GM12878 (cell line): Measurements from ENCODE around the gene ARHGAP15. TPM values are rescaled to one million over a fixed set of nuclear protein-coding genes. Genes with fewer than 3 reads are reported as not detected.

Source experiments
- ATAC-seq: fragments of 200-7000 bp; cut with Tn5 transposase; 3 replicates; pipeline ENCODE4 v1.9.1; 2020; ENCODE audit warnings: mild to moderate bottlenecking, moderate library complexity
- BruUV-seq: library from RNA; stranded (reverse); fragments of 400-500 nt; replicated peaks from 2 replicates; lab custom pipeline; 2021; lab: Mats Ljungman, UMichigan
- CTCF ChIA-PET: fragments of 300-600 bp; sonication (Branson Sonifier 250); formaldehyde crosslinking; extraction: SDS; loops from one replicate; lab custom pipeline; 2021; ENCODE audit warnings: inconsistent platforms; lab: Yijun Ruan, JAX
- POLR2A ChIA-PET: fragments of 350-600 bp; formaldehyde crosslinking; extraction: SDS; loops from one replicate; lab custom pipeline; 2021; ENCODE audit warnings: inconsistent platforms; lab: Charles Lee
- RAD21 ChIA-PET: fragments of 300-600 bp; sonication (Branson Sonifier 250); formaldehyde crosslinking; loops from one replicate; lab custom pipeline; 2023; ENCODE audit warnings: antibody characterized with exemption; ENCODE audit not compliant: unreplicated experiment; lab: Charles Lee
- SMC1A ChIA-PET: fragments of 300-600 bp; sonication (Branson Sonifier 250); formaldehyde crosslinking; loops from one replicate; lab custom pipeline; 2023; ENCODE audit not compliant: unreplicated experiment, uncharacterized antibody; lab: Charles Lee
- DNase-seq: peaks from one replicate; pipeline ENCODE4 v3.0.0-alpha.2; 2011; ENCODE audit warnings: low read depth, low spot score
- FAIRE-seq: peaks from 3 replicates; lab custom pipeline; 2011; peaks lifted over from hg19 to GRCh38; lab: Jason Lieb, UNC
- H2AFZ ChIP-seq: 2 replicates; pipeline ENCODE4 v1.6.0; 2011; ENCODE audit warnings: low read depth, low read length, control low read depth; ENCODE audit not compliant: control insufficient read depth
- H3K27ac ChIP-seq: 2 replicates; pipeline ENCODE4 v1.5.1; 2011; ENCODE audit warnings: control low read depth; ENCODE audit not compliant: control insufficient read depth, insufficient read depth
- H3K27me3 ChIP-seq, 2 experiments: replicated peaks in 1 of 2; 2 replicates each; pipeline versions ENCODE4 v1.6.0 to v1.6.1; 2011; ENCODE audit warnings: low read length in 1 of 2; ENCODE audit not compliant: control insufficient read depth in 2 of 2, insufficient read depth in 2 of 2
- H3K36me3 ChIP-seq, 2 experiments: 2 replicates each; pipeline ENCODE4 v1.5.1; 2011; ENCODE audit warnings: low read length in 1 of 2; ENCODE audit not compliant: control insufficient read depth in 2 of 2, insufficient read depth in 2 of 2
- H3K4me1 ChIP-seq: 2 replicates; pipeline ENCODE4 v1.6.1; 2011; ENCODE audit warnings: mild to moderate bottlenecking, low read length, moderate library complexity, mixed read lengths; ENCODE audit not compliant: control insufficient read depth, insufficient read depth
- H3K4me2 ChIP-seq: 2 replicates; pipeline ENCODE4 v1.6.0; 2011; ENCODE audit warnings: control low read depth; ENCODE audit not compliant: control insufficient read depth, insufficient read depth
- H3K4me3 ChIP-seq: fragments of 200-600 bp; sonication (generic); 2 replicates; pipeline ENCODE4 v1.5.1; 2016
- H3K79me2 ChIP-seq: 2 replicates; pipeline ENCODE4 v1.6.0; 2011; ENCODE audit warnings: low read length; ENCODE audit not compliant: control insufficient read depth, insufficient read depth
- H3K9ac ChIP-seq: 2 replicates; pipeline ENCODE4 v1.8.0; 2011; ENCODE audit warnings: low read length, control low read depth, mixed read lengths; ENCODE audit not compliant: control insufficient read depth, insufficient read depth
- H3K9me3 ChIP-seq: replicated peaks from 3 replicates; pipeline ENCODE4 v1.5.1; 2011; ENCODE audit warnings: mild to moderate bottlenecking, low read length; ENCODE audit not compliant: control insufficient read depth, insufficient read depth
- H4K20me1 ChIP-seq: 2 replicates; pipeline ENCODE4 v1.6.0; 2011; ENCODE audit not compliant: control insufficient read depth, insufficient read depth
- BACH1 ChIP-seq: fragments of 450-650 bp; IDR thresholded peaks from 2 replicates; pipeline ENCODE4 v1.6.1; 2017; ENCODE audit warnings: mild to moderate bottlenecking, borderline replicate concordance
- CBX5 ChIP-seq: sonication (generic); IDR thresholded peaks from 2 replicates; pipeline ENCODE4 v1.6.1; 2016; ENCODE audit warnings: low read depth, moderate library complexity, mild to moderate bottlenecking, inconsistent platforms
- DPF2 ChIP-seq: fragments of 450-650 bp; IDR thresholded peaks from 2 replicates; pipeline ENCODE4 v1.6.1; 2017; ENCODE audit warnings: mild to moderate bottlenecking
- FOXK2 ChIP-seq: fragments of 450-650 bp; IDR thresholded peaks from 2 replicates; pipeline ENCODE4 v1.6.1; 2017; ENCODE audit warnings: mild to moderate bottlenecking, moderate library complexity
- KAT2A ChIP-seq: conservative IDR thresholded peaks from 2 replicates; pipeline ENCODE4 v1.6.1; 2011; ENCODE audit warnings: low read depth, low read length; ENCODE audit not compliant: control insufficient read depth
- NRF1 ChIP-seq: conservative IDR thresholded peaks from 2 replicates; pipeline ENCODE4 v1.6.1; 2011; ENCODE audit warnings: mild to moderate bottlenecking, low read depth, low read length, improper control_type of control experiment
- SMAD5 ChIP-seq: IDR thresholded peaks from 2 replicates; pipeline ENCODE4 v1.6.1; 2016; ENCODE audit warnings: antibody characterized with exemption, low read depth
- SMC3 ChIP-seq: IDR thresholded peaks from 2 replicates; pipeline ENCODE4 v1.6.1; 2011; ENCODE audit warnings: low read length, improper control_type of control experiment, borderline replicate concordance
- STAT1 ChIP-seq: fragments of 450-650 bp; conservative IDR thresholded peaks from 2 replicates; pipeline ENCODE4 v1.6.1; 2014; ENCODE audit warnings: antibody characterized with exemption, mild to moderate bottlenecking
- SUPT20H ChIP-seq: IDR thresholded peaks from 2 replicates; pipeline ENCODE4 v1.6.1; 2011; ENCODE audit warnings: low read depth, mild to moderate bottlenecking, low read length, moderate library complexity, borderline replicate concordance; ENCODE audit not compliant: control insufficient read depth
- TBL1XR1 ChIP-seq: IDR thresholded peaks from 2 replicates; pipeline ENCODE4 v1.6.1; 2012; ENCODE audit warnings: low read depth, low read length, improper control_type of control experiment
- YBX1 ChIP-seq: fragments of 450-650 bp; IDR thresholded peaks from 2 replicates; pipeline ENCODE4 v1.6.1; 2016; ENCODE audit warnings: antibody characterized with exemption
- ZNF622 ChIP-seq: fragments of 450-650 bp; IDR thresholded peaks from 2 replicates; pipeline ENCODE4 v1.6.1; 2017; ENCODE audit warnings: mild to moderate bottlenecking, inconsistent platforms
- WGBS: methylation state at CpG from one replicate; pipeline ENCODE4 v1.1.6; 2016; ENCODE audit warnings: low lambda C conversion rate; ENCODE audit not compliant: insufficient replicate concordance, insufficient coverage; ENCODE audit errors: missing lambda C conversion rate; 5-methylcytosine and 5-hydroxymethylcytosine counted together
- in situ Hi-C: fragments of 300-500 bp; cut with MboI; formaldehyde crosslinking; loops from 9 replicates; pipeline ENCODE4 v1.14.3; 2018; ENCODE audit warnings: mixed read lengths
- intact Hi-C: fragments of 100-400 bp; cut with micrococcal nuclease; formaldehyde crosslinking; loops from one replicate; pipeline ENCODE4 v1.14.2; 2022; ENCODE audit not compliant: unreplicated experiment
- polyA plus RNA-seq, 11 experiments: library from polyadenylated mRNA; depleted of rRNA in 4 of 11; unstranded in 6 of 11; stranded (reverse) in 5 of 11; fragments of >200 nt; fragmentation: Nextera tagmentation in 4 of 11; fragmentation: Illumina TruSeq in 1 of 11; extraction: Ambion mirVana in 4 of 11; extraction: Trizol in 1 of 11; gene quantifications; 1 replicate in 1 of 11; 2 replicates in 10 of 11; pipeline versions ENCODE4 v1.2.1 to v1.2.3, GENCODE V29; 2011 to 2016; ENCODE audit warnings: inconsistent platforms in 2 of 11, missing spikeins in 2 of 11, low read depth in 1 of 11
- total RNA-seq, 4 experiments: library from RNA; depleted of rRNA in 3 of 4; stranded (reverse); fragments of >200 nt in 3 of 4; fragmentation: Illumina TruSeq in 1 of 4; extraction: Trizol in 1 of 4; gene quantifications; 2 replicates each; pipeline versions ENCODE4 v1.2.1 to v1.2.3, GENCODE V29; 2013 to 2021
- TF ChIP-seq, protein P1 (sequence below): IDR thresholded peaks from 2 replicates; pipeline ENCODE4 v1.6.1; 2012; ENCODE audit warnings: low read depth, low read length, improper control_type of control experiment
- TF ChIP-seq, protein P2 (sequence below): fragments of 450-650 bp; IDR thresholded peaks from 2 replicates; pipeline ENCODE4 v1.6.1; 2017; ENCODE audit warnings: low read depth, mild to moderate bottlenecking, moderate library complexity

The ARHGAP15 gene
- total and polyA plus RNA-seq, 10 of the 15 experiments (the other 5 are each of a cell fraction or from before 2014, with no cell fraction given) = 38.0 to 92.6 (median 66.7) TPM

DNA sequence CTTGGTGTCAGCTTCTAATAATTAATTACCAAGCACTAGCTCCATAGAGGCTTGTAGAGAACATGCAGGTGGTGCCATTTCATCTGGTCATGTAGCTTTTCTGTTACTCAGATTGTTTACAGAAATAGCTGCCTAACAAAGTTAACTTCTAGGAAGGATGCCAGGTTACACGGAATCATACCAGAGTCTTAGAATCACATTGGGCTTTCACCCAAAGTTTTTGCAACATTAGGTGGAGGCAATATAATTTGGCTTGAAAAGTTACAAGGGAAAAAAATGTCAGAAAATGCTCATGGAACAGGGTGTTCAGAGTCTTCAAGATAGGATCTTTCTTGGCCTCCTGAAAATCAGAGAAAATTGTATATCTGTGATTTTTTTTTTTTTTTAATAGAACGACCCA is 135.6 kb downstream of the ARHGAP15 start:
- CTCF ChIA-PET = interaction anchor here (0.7 to 4.2 kb wide), 12 partner anchors 9 to 230 kb away, joined by 3 to 19 read pairs (median 6); no protein-coding TSS in a partner anchor
- SMC1A ChIA-PET = interaction anchor here (0.6 to 2.2 kb wide), 7 partner anchors 10 to 154 kb away, joined by 3 to 6 read pairs (median 3); no protein-coding TSS in a partner anchor
- in situ Hi-C loops = no loop called here
- no peaks in the 10 kb centered on the region for H3K79me2 ChIP-seq
- TF ChIP-seq SMC3 = no peak
- no peak for TF ChIP-seq ZNF622
- no peak for TF ChIP-seq FOXK2
- no peak for TF ChIP-seq STAT1
- no peak for TF ChIP-seq TBL1XR1
- TF ChIP-seq, protein P1, sequence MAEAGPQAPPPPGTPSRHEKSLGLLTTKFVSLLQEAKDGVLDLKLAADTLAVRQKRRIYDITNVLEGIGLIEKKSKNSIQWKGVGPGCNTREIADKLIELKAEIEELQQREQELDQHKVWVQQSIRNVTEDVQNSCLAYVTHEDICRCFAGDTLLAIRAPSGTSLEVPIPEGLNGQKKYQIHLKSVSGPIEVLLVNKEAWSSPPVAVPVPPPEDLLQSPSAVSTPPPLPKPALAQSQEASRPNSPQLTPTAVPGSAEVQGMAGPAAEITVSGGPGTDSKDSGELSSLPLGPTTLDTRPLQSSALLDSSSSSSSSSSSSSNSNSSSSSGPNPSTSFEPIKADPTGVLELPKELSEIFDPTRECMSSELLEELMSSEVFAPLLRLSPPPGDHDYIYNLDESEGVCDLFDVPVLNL = no peak
- TF ChIP-seq CBX5 = no peak
- TF ChIP-seq NRF1 = no peak
- TF ChIP-seq BACH1 = no peak
- no peak for TF ChIP-seq SUPT20H
- no peak for TF ChIP-seq DPF2
- no peak for TF ChIP-seq YBX1
- TF ChIP-seq, protein P2, sequence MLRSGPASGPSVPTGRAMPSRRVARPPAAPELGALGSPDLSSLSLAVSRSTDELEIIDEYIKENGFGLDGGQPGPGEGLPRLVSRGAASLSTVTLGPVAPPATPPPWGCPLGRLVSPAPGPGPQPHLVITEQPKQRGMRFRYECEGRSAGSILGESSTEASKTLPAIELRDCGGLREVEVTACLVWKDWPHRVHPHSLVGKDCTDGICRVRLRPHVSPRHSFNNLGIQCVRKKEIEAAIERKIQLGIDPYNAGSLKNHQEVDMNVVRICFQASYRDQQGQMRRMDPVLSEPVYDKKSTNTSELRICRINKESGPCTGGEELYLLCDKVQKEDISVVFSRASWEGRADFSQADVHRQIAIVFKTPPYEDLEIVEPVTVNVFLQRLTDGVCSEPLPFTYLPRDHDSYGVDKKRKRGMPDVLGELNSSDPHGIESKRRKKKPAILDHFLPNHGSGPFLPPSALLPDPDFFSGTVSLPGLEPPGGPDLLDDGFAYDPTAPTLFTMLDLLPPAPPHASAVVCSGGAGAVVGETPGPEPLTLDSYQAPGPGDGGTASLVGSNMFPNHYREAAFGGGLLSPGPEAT = no peak
- no peak for TF ChIP-seq KAT2A
- TF ChIP-seq SMAD5 = no peak
- TF ChIP-seq, all 136 proteins: peak for 0
- ChIA-PET RAD21 (interaction anchor here (0.9 to 2.2 kb wide), 2 partner anchors 10 to 154 kb away, joined by 3 to 8 read pairs; no protein-coding TSS in a partner anchor), POLR2A (interaction anchor here (0.6 to 0.7 kb wide), 2 partner anchors 91 to 149 kb away, joined by 3 read pairs; no protein-coding TSS in a partner anchor)
- WGBS = 97% methylated on average over 2 of the region's 2 CpGs
- Histone ChIP-seq H3K36me3 (peaks cover 4% of the 10 kb centered on the region in 2 experiments; a peak in 2 of 4 replicates), H3K4me2 (no peak overlapping the region), H4K20me1 (no peaks in the 10 kb centered on the region), H3K27ac (no peak overlapping the region), H3K27me3 (no peaks in the 10 kb centered on the region), H2AFZ (no peak overlapping the region), H3K9ac (no peak overlapping the region), H3K4me1 (peaks cover 5% of the 10 kb centered on the region; the same call in 1 of the 2 replicates), H3K4me3 (no peak overlapping the region), H3K9me3 (peaks cover 2% of the 10 kb centered on the region; the same call in 2 of the 3 replicates)
- ATAC-seq (no peak), FAIRE-seq (no peak), DNase-seq (no peak)
- no TSS peak for BruUV-seq
- intact Hi-C loops = no loop called here
